ENCODE results near the gene ABHD17B.
A peak's percentile ranks its signal among the peaks of the same experiment; 100 is the strongest.

ABHD17B gene

DNA sequence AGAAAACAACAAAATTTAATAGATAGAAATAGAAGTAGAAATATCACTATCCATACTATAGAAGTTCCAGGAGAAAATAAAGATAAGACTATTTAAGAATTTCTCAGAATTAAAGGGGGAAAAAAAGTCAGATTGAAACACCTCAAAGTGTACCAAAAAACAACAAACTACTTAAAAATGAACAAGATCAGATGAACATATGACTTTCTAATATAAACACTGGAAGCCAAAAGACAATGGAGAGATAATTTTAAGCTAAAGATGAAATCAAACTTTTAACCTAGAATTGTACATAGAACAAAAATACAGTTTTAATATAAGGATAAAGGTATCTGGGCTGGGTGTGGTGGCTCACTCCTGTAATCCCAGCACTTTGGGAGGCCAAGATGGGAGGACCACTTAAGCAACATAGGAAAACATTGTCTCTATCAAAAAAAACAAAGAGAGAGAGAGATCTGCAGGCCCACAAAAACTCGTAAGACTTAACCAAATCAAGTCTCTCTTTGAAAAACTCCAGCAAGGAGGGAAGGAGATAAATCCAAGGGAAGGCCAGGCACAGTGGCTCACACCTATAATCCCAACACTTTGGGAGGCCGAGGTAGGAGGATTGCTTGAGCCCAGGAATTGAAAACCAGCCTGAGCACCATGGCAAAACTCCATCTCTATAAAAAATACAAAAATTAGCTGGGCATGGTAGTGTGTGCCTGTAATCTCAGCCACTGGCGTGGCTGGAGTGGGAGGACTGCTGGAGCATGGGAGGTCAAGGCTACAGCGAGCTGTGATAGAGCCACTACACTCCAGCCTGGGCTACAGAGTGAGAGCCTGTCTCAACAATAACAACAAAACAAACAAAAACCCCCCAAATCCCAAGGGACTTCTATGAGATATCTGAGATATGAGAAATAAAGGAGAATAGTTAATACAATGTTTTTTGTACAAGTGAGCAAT, 32.4 kb downstream of the ABHD17B start:
- Histone ChIP-seq H2AFZ (ENCODE audit: low read length) (no peak overlapping the region), H3K9ac (ENCODE audit: low read depth, low read length, poor library complexity, severe bottlenecking) (no peak overlapping the region), H3K36me3 (ENCODE audit: insufficient read depth, low read length) (peaks cover 59% of the 10 kb centered on the region), H3K9me3 (ENCODE audit: insufficient read depth, low read depth, low read length) (peaks cover 27% of the 10 kb centered on the region), H3K4me3 (ENCODE audit: low read length, poor library complexity, severe bottlenecking) (no peak overlapping the region), H3K9me2 (replicated peaks; ENCODE audit: low read depth, low read length) (no peaks in the 10 kb centered on the region), H3K4me1 (ENCODE audit: insufficient read depth, low read length, poor library complexity, severe bottlenecking) (peaks cover 14% of the 10 kb centered on the region), H4K20me1 (ENCODE audit: insufficient read depth, low read length, poor library complexity, severe bottlenecking) (peaks cover 94% of the 10 kb centered on the region), H3K27me3 (ENCODE audit: insufficient read depth, low read length, poor library complexity, severe bottlenecking) (no peaks in the 10 kb centered on the region), H3K4me2 (ENCODE audit: low read depth, low read length, poor library complexity, severe bottlenecking) (no peak overlapping the region), H3K79me2 (ENCODE audit: insufficient read depth, low read length) (peaks cover 100% of the 10 kb centered on the region), H3F3A (ENCODE audit: low read depth) (no peaks in the 10 kb centered on the region)
- TF ChIP-seq EZH2phosphoT487 (IDR thresholded peaks at IDR 0.05; ENCODE audit: borderline replicate concordance) (no peak), CTCF (conservative IDR thresholded peaks at IDR 0.05; ENCODE audit: low read length) (no peak)

GRCh38 chr9:71876829-71877228, 34.2 kb downstream of the ABHD17B start:
- peaks cover 99% of the 10 kb centered on the region for H3K79me2 ChIP-seq (ENCODE audit: insufficient read depth, low read length)

DNA sequence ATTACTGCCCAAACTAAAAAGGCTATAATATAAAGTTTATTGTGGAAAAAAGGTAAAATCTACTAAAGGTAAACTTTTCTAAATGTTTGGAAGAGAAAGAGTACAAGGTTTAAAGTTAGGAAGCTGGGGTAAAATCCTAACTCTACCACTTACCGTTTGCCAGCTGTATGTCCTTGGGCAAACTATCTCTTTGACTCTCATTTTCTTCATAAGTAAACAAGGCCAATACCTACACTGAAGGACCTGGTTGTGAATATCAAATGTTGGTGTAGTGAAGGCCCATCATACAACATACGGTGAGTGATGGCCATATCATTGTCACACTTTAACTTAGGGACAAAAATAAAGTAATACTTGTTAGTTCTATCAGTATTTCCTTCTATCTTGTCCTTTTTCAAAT, 34.9 kb downstream of the ABHD17B start:
- Histone ChIP-seq H3K4me2 (ENCODE audit: low read depth, low read length, poor library complexity, severe bottlenecking) (no peak overlapping the region), H3K9me2 (replicated peaks; ENCODE audit: low read depth, low read length) (no peaks in the 10 kb centered on the region), H3F3A (ENCODE audit: low read depth) (no peaks in the 10 kb centered on the region), H3K27me3 (ENCODE audit: insufficient read depth, low read length, poor library complexity, severe bottlenecking) (no peaks in the 10 kb centered on the region), H3K79me2 (ENCODE audit: insufficient read depth, low read length) (peaks cover 99% of the 10 kb centered on the region), H3K4me1 (ENCODE audit: insufficient read depth, low read length, poor library complexity, severe bottlenecking) (peaks cover 14% of the 10 kb centered on the region), H3K9me3 (ENCODE audit: insufficient read depth, low read depth, low read length) (peaks cover 24% of the 10 kb centered on the region), H3K36me3 (ENCODE audit: insufficient read depth, low read length) (peaks cover 61% of the 10 kb centered on the region), H4K20me1 (ENCODE audit: insufficient read depth, low read length, poor library complexity, severe bottlenecking) (peaks cover 89% of the 10 kb centered on the region), H2AFZ (ENCODE audit: low read length) (no peak overlapping the region), H3K9ac (ENCODE audit: low read depth, low read length, poor library complexity, severe bottlenecking) (no peak overlapping the region), H3K4me3 (ENCODE audit: low read length, poor library complexity, severe bottlenecking) (no peak overlapping the region)
- no peak for TF ChIP-seq EZH2phosphoT487 (IDR thresholded peaks at IDR 0.05; ENCODE audit: borderline replicate concordance)
- TF ChIP-seq CTCF (conservative IDR thresholded peaks at IDR 0.05; ENCODE audit: low read length) = no peak

More at GRCh38 chr9:71876829-71877228, 34.2 kb downstream of the ABHD17B start:
- Histone ChIP-seq H3K27me3 (ENCODE audit: insufficient read depth, low read length, poor library complexity, severe bottlenecking) (no peaks in the 10 kb centered on the region), H3K4me1 (ENCODE audit: insufficient read depth, low read length, poor library complexity, severe bottlenecking) (peaks cover 14% of the 10 kb centered on the region), H2AFZ (ENCODE audit: low read length) (no peak overlapping the region), H3K9me3 (ENCODE audit: insufficient read depth, low read depth, low read length) (peaks cover 24% of the 10 kb centered on the region), H3F3A (ENCODE audit: low read depth) (no peaks in the 10 kb centered on the region), H3K4me2 (ENCODE audit: low read depth, low read length, poor library complexity, severe bottlenecking) (peak overlapping the region; percentile 20), H3K9ac (ENCODE audit: low read depth, low read length, poor library complexity, severe bottlenecking) (no peak overlapping the region), H3K36me3 (ENCODE audit: insufficient read depth, low read length) (peaks cover 60% of the 10 kb centered on the region), H3K9me2 (replicated peaks; ENCODE audit: low read depth, low read length) (no peaks in the 10 kb centered on the region), H3K4me3 (ENCODE audit: low read length, poor library complexity, severe bottlenecking) (no peak overlapping the region), H4K20me1 (ENCODE audit: insufficient read depth, low read length, poor library complexity, severe bottlenecking) (peaks cover 89% of the 10 kb centered on the region)
- TF ChIP-seq EZH2phosphoT487 (IDR thresholded peaks at IDR 0.05; ENCODE audit: borderline replicate concordance) = no peak
- no peak for TF ChIP-seq CTCF (conservative IDR thresholded peaks at IDR 0.05; ENCODE audit: low read length)
